Stimulated activated CD8-positive, alpha-beta memory T cell treated with anti-CD3 and anti-CD28 coated beads, Interleukin-12 subunit alpha, Interleukin-12 subunit beta, amount 100 ng/mL, for 1 hour (primary cell): Measurements from ENCODE around the gene PSPN.

Experiments
- DNase-seq: peaks from one replicate; pipeline ENCODE4 v3.0.0-alpha.2; 2020; ENCODE audit warnings: low read depth

PSPN gene, protein sequence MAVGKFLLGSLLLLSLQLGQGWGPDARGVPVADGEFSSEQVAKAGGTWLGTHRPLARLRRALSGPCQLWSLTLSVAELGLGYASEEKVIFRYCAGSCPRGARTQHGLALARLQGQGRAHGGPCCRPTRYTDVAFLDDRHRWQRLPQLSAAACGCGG

GRCh38 chr19:6375411-6376010 lies at the start of gene PSPN:
Gene PSPN, minus strand, starts transcription at chr19:6375933. Its CDS starts 84 bp downstream, at chr19:6375849.
- DNase-seq, result no peak

- DNase-seq, result peak; percentile 97
Observed at GRCh38 chr19:6424939-6425731, 49.4 kb upstream of the PSPN start.

GRCh38 chr19:6424195-6424938 lies 48.6 kb upstream of the PSPN start, which contains the start of gene KHSRP:
Gene KHSRP, minus strand, starts transcription at chr19:6424811. Its CDS starts 110 bp downstream, at chr19:6424701.
- no peak for DNase-seq

DNA sequence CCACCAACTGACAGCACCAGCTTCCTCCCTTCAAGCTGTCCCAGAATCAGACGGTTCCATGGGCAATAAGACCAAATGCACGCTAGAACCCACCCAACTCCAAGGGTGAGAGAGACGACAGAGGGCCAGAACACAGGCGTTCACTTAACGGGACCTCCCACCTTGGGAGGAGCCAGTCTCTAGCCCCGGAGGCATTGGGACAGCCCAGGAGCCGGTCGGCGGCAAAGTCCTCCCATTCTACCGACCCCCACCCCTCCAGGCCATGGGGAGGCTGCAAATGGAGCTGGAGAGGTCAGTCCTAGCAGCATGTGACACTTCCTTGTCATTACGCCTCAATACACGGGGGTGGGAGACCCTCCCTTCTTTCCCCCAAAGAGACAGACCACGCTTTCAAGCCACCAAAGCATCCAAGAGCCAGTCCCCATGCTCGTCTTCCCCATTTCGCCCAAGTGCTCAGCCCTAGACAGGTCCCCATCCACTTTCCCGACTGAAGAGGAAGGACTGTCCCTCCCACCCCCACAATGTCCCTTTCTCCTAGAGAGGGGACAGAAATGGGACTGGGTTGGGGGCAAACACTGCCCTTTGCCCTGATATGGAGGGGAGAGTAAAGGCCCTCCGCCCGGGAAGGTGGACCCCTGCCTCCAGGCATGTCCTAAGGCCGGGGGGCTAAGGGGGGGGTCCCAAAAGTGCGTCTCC lies 47.9 kb upstream of the PSPN start:
- no peak for DNase-seq

- DNase-seq, result no peak
Observed at GRCh38 chr19:6421075-6422014, 45.6 kb upstream of the PSPN start.

GRCh38 chr19:6418562-6418932 lies 42.8 kb upstream of the PSPN start:
- DNase-seq, result no peak

DNA sequence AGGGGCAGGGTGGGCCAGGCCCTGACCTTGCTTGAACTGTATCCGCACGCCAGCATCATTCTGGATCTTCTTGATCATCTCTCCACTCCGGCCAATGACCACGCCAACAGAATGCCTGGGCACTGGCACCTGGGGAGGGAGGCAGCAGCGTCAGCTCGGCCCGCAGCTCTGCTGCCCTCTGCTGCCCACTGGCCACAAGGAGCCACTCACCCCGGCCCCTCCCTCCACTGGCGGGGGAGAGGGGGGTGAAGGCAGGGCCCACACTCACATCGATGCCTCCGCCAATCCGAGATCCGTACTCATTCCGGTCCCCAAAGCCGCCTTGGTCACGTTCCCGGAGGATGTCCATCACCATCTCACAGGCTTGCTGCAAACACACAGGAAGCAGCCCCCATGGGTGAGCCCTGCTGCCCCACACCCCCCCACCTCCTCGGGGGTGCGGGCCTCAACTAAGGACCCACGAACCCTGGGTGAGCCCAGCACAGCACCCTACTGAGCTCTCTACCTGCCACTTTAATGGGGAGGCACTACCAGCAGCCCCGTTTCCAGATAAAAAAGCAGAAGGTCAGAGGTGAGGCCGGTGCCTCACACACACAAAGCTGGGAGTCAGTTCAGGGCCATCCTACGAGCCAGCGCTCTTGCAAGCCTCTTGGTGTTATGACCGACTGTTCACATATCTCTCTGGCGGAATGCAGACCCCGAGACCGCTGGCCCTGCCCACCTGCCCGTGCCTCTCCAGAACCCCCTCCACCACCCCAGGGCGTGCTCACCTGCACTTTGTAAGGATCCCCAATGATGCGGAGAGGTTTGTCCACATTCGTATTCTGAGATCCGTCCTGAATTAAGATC lies 42.2 kb upstream of the PSPN start:
- DNase-seq, result no peak

- DNase-seq, result no peak
Observed at GRCh38 chr19:6416658-6417405, 41.1 kb upstream of the PSPN start.

GRCh38 chr19:6415591-6416190 lies 40.0 kb upstream of the PSPN start:
- DNase-seq, result no peak

- no peak for DNase-seq
Observed at GRCh38 chr19:6414793-6415590, 39.3 kb upstream of the PSPN start.

GRCh38 chr19:6413721-6414643 lies 38.2 kb upstream of the PSPN start:
- no peak for DNase-seq

DNA sequence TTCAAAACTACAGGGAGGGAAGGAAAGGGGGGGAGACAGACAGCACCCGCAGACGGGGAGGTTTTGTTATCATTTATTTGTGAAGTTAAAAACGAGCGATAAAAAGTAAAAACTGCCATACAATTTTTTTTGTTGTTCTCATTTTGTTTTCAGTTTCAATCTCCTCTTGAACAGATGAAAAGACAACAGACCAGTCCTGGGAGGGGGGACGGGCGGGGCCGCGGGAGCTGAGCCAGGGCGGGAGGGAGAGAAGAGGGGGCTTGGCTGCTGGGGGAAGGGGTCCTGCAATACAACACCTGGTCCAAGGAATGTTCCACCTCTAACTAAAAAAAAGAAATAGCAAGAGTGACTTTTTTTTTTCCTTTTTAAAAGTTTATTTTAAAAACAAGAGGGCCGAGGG lies 37.6 kb upstream of the PSPN start:
- no peak for DNase-seq

- no peak for DNase-seq
Observed at GRCh38 chr19:6412447-6413091, 36.8 kb upstream of the PSPN start.

GRCh38 chr19:6412061-6412446 lies 36.3 kb upstream of the PSPN start:
- DNase-seq, result no peak

- DNase-seq, result no peak
Observed at GRCh38 chr19:6409346-6409745, 33.6 kb upstream of the PSPN start.

- DNase-seq, result no peak
Observed at GRCh38 chr19:6406401-6406800, 30.7 kb upstream of the PSPN start.
